H1 (cell line): ENCODE results near the gene CDC5L.

Source experiments
- CBX8 ChIP-seq: fragments of 300-800, 300-1000 bp; sonication (generic); IDR thresholded peaks from 2 replicates; pipeline ENCODE4 v1.7.1; 2016; ENCODE audit warnings: low read depth, low read length, borderline replicate concordance
- EZH2 ChIP-seq: fragments of 200-600 bp; sonication (generic); IDR thresholded peaks from 2 replicates; pipeline ENCODE4 v1.7.1; 2012; ENCODE audit warnings: low read depth, mild to moderate bottlenecking, moderate library complexity, low read length, inconsistent platforms; ENCODE audit not compliant: severe bottlenecking
- POLR2A ChIP-seq, 2 experiments: IDR thresholded peaks; 1 replicate in 1 of 2; 2 replicates in 1 of 2; pipeline ENCODE4 v1.6.1; 2011; ENCODE audit warnings: low read depth in 2 of 2, low read length in 2 of 2, mild to moderate bottlenecking in 2 of 2; ENCODE audit errors: control extremely low read depth in 1 of 2
- RFX5 ChIP-seq: IDR thresholded peaks from 2 replicates; pipeline ENCODE4 v1.6.1; 2011; ENCODE audit warnings: low read depth, low read length, improper control_type of control experiment, borderline replicate concordance
- SP1 ChIP-seq: IDR thresholded peaks from 2 replicates; pipeline ENCODE4 v1.6.1; 2011; ENCODE audit warnings: low read depth, low read length

DNA sequence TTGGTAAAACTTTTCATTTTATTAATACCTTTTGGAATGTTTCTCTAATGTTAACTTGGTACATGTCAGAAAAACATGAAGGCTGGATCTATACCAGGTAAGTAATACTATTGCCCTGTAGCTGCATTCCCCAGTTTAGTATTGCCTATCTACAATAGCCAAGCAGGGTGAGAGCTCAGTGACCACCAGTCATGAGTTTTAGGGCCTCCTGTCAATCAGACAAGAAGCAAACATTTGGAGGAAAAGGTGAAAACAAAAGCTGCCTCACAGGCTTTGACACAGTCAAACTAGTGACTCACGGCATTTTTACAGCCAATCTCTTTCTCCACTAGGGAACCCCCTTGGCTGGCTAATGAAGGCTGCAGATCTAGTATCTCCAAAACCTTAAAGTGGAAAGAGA, 9.5 kb upstream of the CDC5L start:
- no peak for TF ChIP-seq POLR2A (IDR thresholded peaks at IDR 0.05; ENCODE audit: control extremely low read depth in 1 of 2, low read depth in 2 of 2, low read length in 2 of 2)
- no peak for TF ChIP-seq RFX5
- no peak for TF ChIP-seq SP1
- TF ChIP-seq CBX8: no peak
- no peak for TF ChIP-seq EZH2
